ENCODE measurements around the gene ACRBP.
"Not testable (repeated sequence)": the region's sequence is repeated elsewhere in the genome, so short reads cannot be mapped to it uniquely, and the experiment has no call there.

The ACRBP gene

GRCh38 chr12:6614513-6615172, 32.6 kb downstream of the ACRBP start:
- no peak for DNase-seq

- DNase-seq, result peak; percentile 96
Measured at GRCh38 chr12:6613776-6614512, 33.3 kb downstream of the ACRBP start.

GRCh38 chr12:6613015-6613775, 34.0 kb downstream of the ACRBP start:
- DNase-seq, result peak; percentile 87

GRCh38 chr12:6612652-6613014, 34.6 kb downstream of the ACRBP start:
- no peak for DNase-seq

GRCh38 chr12:6612247-6612646, 35.0 kb downstream of the ACRBP start:
- no peak for DNase-seq

GRCh38 chr12:6608592-6609281, 38.5 kb downstream of the ACRBP start:
- DNase-seq, result no peak

GRCh38 chr12:6607751-6608591, 39.3 kb downstream of the ACRBP start:
- peak; percentile 94 for DNase-seq

GRCh38 chr12:6606331-6607131, 40.7 kb downstream of the ACRBP start:
- no peak for DNase-seq

- no peak for DNase-seq
Measured at GRCh38 chr12:6605421-6606330, 41.6 kb downstream of the ACRBP start.

GRCh38 chr12:6604259-6605029, 42.8 kb downstream of the ACRBP start:
- DNase-seq, result no peak

GRCh38 chr12:6603095-6603567, 44.1 kb downstream of the ACRBP start:
- no peak for DNase-seq

GRCh38 chr12:6602526-6602925, 44.7 kb downstream of the ACRBP start:
- DNase-seq, result no peak

- not testable (repeated sequence) for DNase-seq
Measured at GRCh38 chr12:6595673-6596072, 51.6 kb downstream of the ACRBP start.

- DNase-seq, result no peak
Measured at GRCh38 chr12:6592087-6592486, 55.1 kb downstream of the ACRBP start.

All from NCI-H526 treated with DMSO at 0.1 percent for 48 hours (cell line).